NCI-H2227 (cell line): ENCODE results near the gene TIAM1.

Source experiments
- DNase-seq: peaks from one replicate; lab custom pipeline; 2025; ENCODE audit not compliant: unreplicated experiment; lab: John Stamatoyannopoulos, UW

TIAM1 gene

GRCh38 chr21:31335957-31336738 is 7.9 kb downstream of the TIAM1 start:
- DNase-seq = no peak

GRCh38 chr21:31334648-31335121 is 9.4 kb downstream of the TIAM1 start:
- DNase-seq = no peak

GRCh38 chr21:31332525-31332924 is 11.5 kb downstream of the TIAM1 start:
- no peak for DNase-seq

GRCh38 chr21:31331231-31331630 is 12.8 kb downstream of the TIAM1 start:
- no peak for DNase-seq

GRCh38 chr21:31330144-31330483 is 13.9 kb downstream of the TIAM1 start:
- no peak for DNase-seq

GRCh38 chr21:31329456-31330143 is 14.5 kb downstream of the TIAM1 start:
- DNase-seq = no peak

- DNase-seq = no peak
Observed at GRCh38 chr21:31326522-31327242, 17.4 kb downstream of the TIAM1 start.

- DNase-seq = no peak
Observed at GRCh38 chr21:31318971-31319370, 25.1 kb downstream of the TIAM1 start.

- no peak for DNase-seq
Observed at GRCh38 chr21:31317688-31318087, 26.4 kb downstream of the TIAM1 start.

GRCh38 chr21:31316488-31317169 is 27.4 kb downstream of the TIAM1 start:
- DNase-seq = no peak

GRCh38 chr21:31316072-31316471 is 28.0 kb downstream of the TIAM1 start:
- DNase-seq = no peak

GRCh38 chr21:31310750-31311149 is 33.3 kb downstream of the TIAM1 start:
- DNase-seq = no peak

- DNase-seq = no peak
Observed at GRCh38 chr21:31308584-31308983, 35.5 kb downstream of the TIAM1 start.

GRCh38 chr21:31305888-31306287 is 38.2 kb downstream of the TIAM1 start:
- DNase-seq = no peak

GRCh38 chr21:31299291-31300147 is 44.5 kb downstream of the TIAM1 start:
- no peak for DNase-seq

- DNase-seq = no peak
Observed at GRCh38 chr21:31298618-31299269, 45.3 kb downstream of the TIAM1 start.

- DNase-seq = no peak
Observed at GRCh38 chr21:31297806-31298205, 46.3 kb downstream of the TIAM1 start.

GRCh38 chr21:31295676-31296075 is 48.4 kb downstream of the TIAM1 start:
- no peak for DNase-seq

GRCh38 chr21:31294691-31295090 is 49.4 kb downstream of the TIAM1 start:
- no peak for DNase-seq

GRCh38 chr21:31293986-31294385 is 50.1 kb downstream of the TIAM1 start:
- DNase-seq = no peak
